Measurements from ENCODE around the gene MDFIC2.

The MDFIC2 gene

GRCh38 chr3:70177881-70178645, 134.4 kb downstream of the MDFIC2 start:
- DNase-seq: no peak

GRCh38 chr3:70176224-70176623, 136.2 kb downstream of the MDFIC2 start:
- DNase-seq: no peak

- no peak for DNase-seq
Measured at GRCh38 chr3:70156808-70157207, 155.6 kb downstream of the MDFIC2 start.

GRCh38 chr3:70150599-70150998, 161.8 kb downstream of the MDFIC2 start:
- DNase-seq: no peak

GRCh38 chr3:70149714-70150400, 162.6 kb downstream of the MDFIC2 start:
- DNase-seq: no peak
